Muscle of leg (tissue), 11 donors: ENCODE data around the gene PLCB2. TPM values are rescaled to one million over a fixed set of nuclear protein-coding genes. Genes with fewer than 3 reads are reported as not detected.
A peak's percentile ranks its signal among the peaks of the same experiment; 100 is the strongest.

Source experiments
- DNase-seq: peaks from one replicate; pipeline ENCODE4 v3.0.0; 2013
- H3K27ac ChIP-seq: one replicate; pipeline ENCODE4 v1.5.1; 2013; ENCODE audit warnings: mild to moderate bottlenecking, low read length, control low read depth
- H3K27me3 ChIP-seq: one replicate; pipeline ENCODE4 v1.6.1; 2013; ENCODE audit warnings: low read length; ENCODE audit not compliant: control insufficient read depth, insufficient read depth
- H3K36me3 ChIP-seq: one replicate; pipeline ENCODE4 v1.6.1; 2013; ENCODE audit warnings: low read length; ENCODE audit not compliant: control insufficient read depth, insufficient read depth
- H3K4me1 ChIP-seq: one replicate; pipeline ENCODE4 v1.6.1; 2013; ENCODE audit warnings: low read length; ENCODE audit not compliant: control insufficient read depth, insufficient read depth
- H3K4me3 ChIP-seq: one replicate; pipeline ENCODE4 v1.5.1; 2013; ENCODE audit warnings: low read length, control low read depth
- H3K9me3 ChIP-seq: replicated peaks from 2 replicates; pipeline ENCODE4 v1.6.1; 2013; ENCODE audit warnings: low read depth, low read length; ENCODE audit not compliant: control insufficient read depth
- WGBS: methylation state at CpG from one replicate; pipeline ENCODE4 v1.1.5; 2013; ENCODE audit warnings: missing lambda C conversion rate; ENCODE audit not compliant: insufficient coverage; 5-methylcytosine and 5-hydroxymethylcytosine counted together
- polyA plus RNA-seq, 8 donors: library from polyadenylated mRNA; unstranded; fragments of 120-200 nt; gene quantifications; one replicate each; pipeline versions ENCODE4 v1.2.1 to v1.2.3, GENCODE V29; 2013; ENCODE audit warnings: inconsistent platforms in 1 of 8, low replicate concordance in 1 of 8; ENCODE audit not compliant: insufficient read length in 8 of 8, insufficient read depth in 1 of 8
- total RNA-seq: library from RNA; stranded (reverse); fragments of 120-200 nt; gene quantifications from one replicate; pipeline ENCODE4 v1.2.4, GENCODE V29; 2013

PLCB2 gene
- total and polyA plus RNA-seq, 9 donors, result 4.8 to 11.5 (median 8.7) TPM

GRCh38 chr15:40347559-40348473, 40.1 kb upstream of the PLCB2 start:
- Histone ChIP-seq H3K27me3 (peaks cover 2% of the 10 kb centered on the region), H3K4me1 (peaks cover 15% of the 10 kb centered on the region), H3K36me3 (no peaks in the 10 kb centered on the region), H3K27ac (no peak overlapping the region), H3K4me3 (no peak overlapping the region), H3K9me3 (no peaks in the 10 kb centered on the region)
- no peak for DNase-seq
- 92% methylated on average over 9 of the region's 11 CpGs for WGBS

GRCh38 chr15:40346579-40347558, 39.1 kb upstream of the PLCB2 start:
- Histone ChIP-seq H3K4me1 (peaks cover 15% of the 10 kb centered on the region), H3K27me3 (no peaks in the 10 kb centered on the region), H3K36me3 (no peaks in the 10 kb centered on the region), H3K27ac (no peak overlapping the region), H3K4me3 (no peak overlapping the region), H3K9me3 (no peaks in the 10 kb centered on the region)
- DNase-seq, result no peak
- WGBS, result 80% methylated on average over 14 of the region's 15 CpGs

- H3K27me3 ChIP-seq, result no peaks in the 10 kb centered on the region
- H3K9me3 ChIP-seq, result no peaks in the 10 kb centered on the region
- 82% methylated on average over 4 of the region's 6 CpGs for WGBS
- no peaks in the 10 kb centered on the region for H3K36me3 ChIP-seq
- no peak overlapping the region for H3K27ac ChIP-seq
- no peak overlapping the region for H3K4me3 ChIP-seq
- H3K4me1 ChIP-seq, result peaks cover 19% of the 10 kb centered on the region
- DNase-seq, result no peak
These were observed 38.3 kb upstream of the PLCB2 start for GRCh38 chr15:40345867-40346578.

- H3K4me3 ChIP-seq, result no peak overlapping the region
- no peaks in the 10 kb centered on the region for H3K9me3 ChIP-seq
- DNase-seq, result no peak
- H3K27ac ChIP-seq, result no peak overlapping the region
- peaks cover 26% of the 10 kb centered on the region for H3K4me1 ChIP-seq
- H3K36me3 ChIP-seq, result no peaks in the 10 kb centered on the region
- no peaks in the 10 kb centered on the region for H3K27me3 ChIP-seq
- WGBS, result 69% methylated on average over 6 of the region's 10 CpGs
These were observed 37.6 kb upstream of the PLCB2 start for GRCh38 chr15:40345225-40345866.

- no peaks in the 10 kb centered on the region for H3K9me3 ChIP-seq
- H3K36me3 ChIP-seq, result no peaks in the 10 kb centered on the region
- WGBS, result 62% methylated on average over 10 of the region's 15 CpGs
- peak; percentile 55 for DNase-seq
- H3K27ac ChIP-seq, result no peak overlapping the region
- peaks cover 33% of the 10 kb centered on the region for H3K4me1 ChIP-seq
- no peaks in the 10 kb centered on the region for H3K27me3 ChIP-seq
- H3K4me3 ChIP-seq, result no peak overlapping the region
These were observed 36.9 kb upstream of the PLCB2 start for GRCh38 chr15:40344631-40345120.

GRCh38 chr15:40344217-40344616, 36.5 kb upstream of the PLCB2 start:
- Histone ChIP-seq H3K27me3 (no peaks in the 10 kb centered on the region), H3K4me3 (no peak overlapping the region), H3K9me3 (no peaks in the 10 kb centered on the region), H3K36me3 (no peaks in the 10 kb centered on the region), H3K4me1 (peaks cover 37% of the 10 kb centered on the region), H3K27ac (no peak overlapping the region)
- no peak for DNase-seq
- WGBS, result 67% methylated on average over 2 of the region's 6 CpGs

- Histone ChIP-seq H3K36me3 (no peaks in the 10 kb centered on the region), H3K4me3 (no peak overlapping the region), H3K4me1 (peaks cover 45% of the 10 kb centered on the region), H3K9me3 (no peaks in the 10 kb centered on the region), H3K27me3 (no peaks in the 10 kb centered on the region), H3K27ac (no peak overlapping the region)
- no peak for DNase-seq
- WGBS, result 69% methylated on average over 6 of the region's 10 CpGs
These were observed 35.8 kb upstream of the PLCB2 start for GRCh38 chr15:40343512-40343911.

- no peaks in the 10 kb centered on the region for H3K9me3 ChIP-seq
- WGBS, result 88% methylated on average over 2 of the region's 7 CpGs
- H3K27me3 ChIP-seq, result no peaks in the 10 kb centered on the region
- no peak for DNase-seq
- H3K27ac ChIP-seq, result peak overlapping the region; percentile 13
- peaks cover 53% of the 10 kb centered on the region for H3K4me1 ChIP-seq
- no peaks in the 10 kb centered on the region for H3K36me3 ChIP-seq
- no peak overlapping the region for H3K4me3 ChIP-seq
These were observed 34.9 kb upstream of the PLCB2 start for GRCh38 chr15:40342416-40343320.
